K562 (cell line): ENCODE results near the gene GNAL. TPM values are rescaled to one million over a fixed set of nuclear protein-coding genes. Genes with fewer than 3 reads are reported as not detected.

Experiments
- ARID1B ChIP-seq: fragments of 450-650 bp; IDR thresholded peaks from 2 replicates; pipeline ENCODE4 v1.6.1; 2016; ENCODE audit warnings: antibody characterized with exemption, mild to moderate bottlenecking, inconsistent platforms
- ATF1 ChIP-seq, 2 experiments: fragments of 450-650 bp in 1 of 2; IDR thresholded peaks; 2 replicates each; pipeline ENCODE4 v1.6.1; 2016; ENCODE audit warnings: missing compliant biosample characterization in 1 of 2, missing genetic modification characterization in 1 of 2
- CXXC5 ChIP-seq: fragments of 250-450 bp; sonication (Bioruptor Pico); IDR thresholded peaks from 2 replicates; pipeline ENCODE4 v1.8.0; 2022; ENCODE audit warnings: inconsistent platforms, mild to moderate bottlenecking, moderate library complexity
- DPF2 ChIP-seq: fragments of 450-650 bp; IDR thresholded peaks from 2 replicates; pipeline ENCODE4 v1.6.1; 2016
- ELF1 ChIP-seq: fragments of 200-800 bp; sonication (Bioruptor generic); IDR thresholded peaks from 2 replicates; pipeline ENCODE4 v1.6.1; 2016; ENCODE audit warnings: missing genetic modification characterization, missing compliant biosample characterization
- HLTF ChIP-seq: fragments of 450-650 bp; IDR thresholded peaks from 2 replicates; pipeline ENCODE4 v1.6.1; 2016
- HOXB6 ChIP-seq: fragments of 250-450 bp; sonication (Bioruptor Pico); IDR thresholded peaks from 2 replicates; pipeline ENCODE4 v1.5.1; 2022; ENCODE audit warnings: mild to moderate bottlenecking, borderline replicate concordance
- JUND ChIP-seq, 2 experiments: IDR thresholded peaks; 2 replicates in 1 of 2; 3 replicates in 1 of 2; pipeline ENCODE4 v1.6.1; 2011; ENCODE audit warnings: borderline replicate concordance in 2 of 2, low read depth in 2 of 2, low read length in 2 of 2, improper control_type of control experiment in 1 of 2, missing biosample characterization in 1 of 2, missing genetic modification characterization in 1 of 2, missing genetic modification reagents in 1 of 2
- NCOA2 ChIP-seq, 2 experiments: fragments of 450-650 bp; IDR thresholded peaks; 2 replicates each; pipeline ENCODE4 v1.6.1; 2018; ENCODE audit warnings: mild to moderate bottlenecking in 2 of 2, moderate library complexity in 1 of 2; ENCODE audit not compliant: partially characterized antibody in 2 of 2
- NCOR1 ChIP-seq: fragments of 450-650 bp; IDR thresholded peaks from 2 replicates; pipeline ENCODE4 v1.6.1; 2016; ENCODE audit warnings: mild to moderate bottlenecking, moderate library complexity
- NFE2 ChIP-seq: IDR thresholded peaks from 2 replicates; pipeline ENCODE4 v1.6.1; 2014; ENCODE audit warnings: antibody characterized with exemption, low read depth
- PHTF2 ChIP-seq: fragments of 250-450 bp; sonication (Bioruptor Pico); IDR thresholded peaks from 2 replicates; pipeline ENCODE4 v1.5.0; 2021; ENCODE audit warnings: mild to moderate bottlenecking
- POLR2B ChIP-seq: fragments of 450-650 bp; IDR thresholded peaks from 2 replicates; pipeline ENCODE4 v1.6.1; 2018; ENCODE audit warnings: low read depth; ENCODE audit not compliant: partially characterized antibody
- POLR3A ChIP-seq: IDR thresholded peaks from 2 replicates; pipeline ENCODE4 v1.6.1; 2011; ENCODE audit warnings: borderline replicate concordance, mild to moderate bottlenecking, moderate library complexity; ENCODE audit not compliant: insufficient read length, insufficient read depth; ENCODE audit errors: extremely low read depth
- POU5F1 ChIP-seq: fragments of 150-350 bp; IDR thresholded peaks from 2 replicates; pipeline ENCODE4 v1.6.1; 2014; ENCODE audit warnings: borderline replicate concordance, low read length, low read depth, mild to moderate bottlenecking; ENCODE audit not compliant: partially characterized antibody
- RBM15 ChIP-seq: fragments of 200-400 bp; formaldehyde crosslinking; IDR thresholded peaks from 2 replicates; pipeline ENCODE4 v1.6.1; 2018; ENCODE audit warnings: mild to moderate bottlenecking, low read length, moderate library complexity; ENCODE audit not compliant: insufficient read depth
- RBM17 ChIP-seq: fragments of 200-400 bp; formaldehyde crosslinking; IDR thresholded peaks from 2 replicates; pipeline ENCODE4 v1.6.1; 2017; ENCODE audit warnings: low read depth, mild to moderate bottlenecking, low read length, borderline replicate concordance
- SMARCA5 ChIP-seq: fragments of 450-650 bp; IDR thresholded peaks from 2 replicates; pipeline ENCODE4 v1.6.1; 2016
- TAF9B ChIP-seq: fragments of 450-650 bp; IDR thresholded peaks from 2 replicates; pipeline ENCODE4 v1.6.1; 2018; ENCODE audit warnings: mild to moderate bottlenecking; ENCODE audit not compliant: partially characterized antibody
- TCF7L2 ChIP-seq: fragments of 150-350 bp; IDR thresholded peaks from 2 replicates; pipeline ENCODE4 v1.6.1; 2016; ENCODE audit warnings: low read depth, mild to moderate bottlenecking, low read length, moderate library complexity
- ZNF165 ChIP-seq: fragments of 250-450 bp; sonication (Bioruptor Pico); IDR thresholded peaks from 2 replicates; pipeline ENCODE4 v1.4.0; 2020; ENCODE audit warnings: borderline replicate concordance
- polyA plus RNA-seq, 8 experiments: library from polyadenylated mRNA; depleted of rRNA in 4 of 8; stranded (reverse) in 5 of 8; unstranded in 3 of 8; fragments of >200 nt; fragmentation: Nextera tagmentation in 2 of 8; fragmentation: Illumina TruSeq in 1 of 8; extraction: Ambion mirVana in 2 of 8; extraction: Trizol in 1 of 8; gene quantifications; 2 replicates each; pipeline versions ENCODE4 v1.2.1 to v1.2.3, GENCODE V29; 2011 to 2014; ENCODE audit warnings: inconsistent platforms in 1 of 8, missing spikeins in 1 of 8
- total RNA-seq, 7 experiments: library from RNA; depleted of rRNA in 6 of 7; stranded (reverse); fragments of >200 nt in 6 of 7; fragmentation: Illumina TruSeq in 2 of 7; extraction: Trizol in 2 of 7; gene quantifications; 2 replicates each; pipeline versions ENCODE4 v1.2.1 to v1.2.3, GENCODE V29; 2011 to 2021; ENCODE audit warnings: low replicate concordance in 1 of 7
- TF ChIP-seq, protein P1 (sequence below), 2 experiments: IDR thresholded peaks; 2 replicates each; pipeline ENCODE4 v1.6.1; 2012; ENCODE audit warnings: improper control_type of control experiment in 2 of 2, low read depth in 2 of 2, low read length in 2 of 2, borderline replicate concordance in 1 of 2
- TF ChIP-seq, protein P2 (sequence below): fragments of 200-800 bp; sonication (Bioruptor generic); IDR thresholded peaks from 2 replicates; pipeline ENCODE4 v1.6.1; 2017; ENCODE audit warnings: missing genetic modification characterization, missing compliant biosample characterization
- TF ChIP-seq, protein P3 (sequence below): fragments of 250-450 bp; sonication (Bioruptor Pico); IDR thresholded peaks from 2 replicates; pipeline ENCODE4 v1.8.0; 2022; ENCODE audit warnings: inconsistent platforms, mild to moderate bottlenecking, moderate library complexity, borderline replicate concordance

GNAL gene
- total and polyA plus RNA-seq, 9 of the 15 experiments (the other 6 are each of a cell fraction or from before 2014, with no cell fraction given): under 0.01 to 0.10 (median 0.01) TPM; not detected in 5

DNA sequence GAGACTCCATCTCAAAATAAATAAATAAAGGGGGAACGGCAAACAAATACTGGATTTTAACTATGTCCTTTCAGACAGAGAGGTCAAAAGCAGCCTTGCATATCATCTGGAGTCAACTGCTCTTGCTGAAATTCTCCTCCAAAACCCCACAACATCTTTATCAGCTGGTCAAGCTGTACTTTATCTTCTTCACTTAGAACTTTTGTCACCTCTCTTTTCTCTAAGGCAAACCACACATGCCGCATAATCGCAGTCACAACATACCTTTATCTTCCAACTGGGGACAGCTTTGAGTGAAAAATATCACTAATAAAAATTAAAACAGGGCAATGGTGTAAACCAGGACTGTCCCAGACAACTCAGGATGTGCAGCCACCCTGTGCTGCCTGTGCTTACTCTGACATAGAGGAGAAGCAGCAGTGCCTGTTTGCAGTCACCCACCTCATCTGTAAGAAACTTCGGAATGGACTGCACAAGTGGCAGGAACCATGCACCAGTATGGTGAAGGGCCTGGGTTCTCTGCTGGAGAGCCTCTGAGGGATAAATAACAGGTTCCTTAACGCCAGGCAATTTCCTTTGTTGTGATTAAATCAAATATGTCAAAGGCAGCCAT is 212.9 kb downstream of the GNAL start (continued):
- peak; percentile 79 for TF ChIP-seq NCOR1
- TF ChIP-seq ZNF165 (CRISPR knock-in tag): no peak
- TF ChIP-seq ARID1B: peak; percentile 75
- no peak for TF ChIP-seq HOXB6
- no peak for TF ChIP-seq ELF1 (tag)
- TF ChIP-seq ATF1 (CRISPR knock-in tag; IDR thresholded peaks at IDR 0.05): no peak
- no peak for TF ChIP-seq ATF1 (tag; IDR thresholded peaks at IDR 0.05)
- TF ChIP-seq PHTF2 (CRISPR knock-in tag): no peak
- TF ChIP-seq, protein P1, sequence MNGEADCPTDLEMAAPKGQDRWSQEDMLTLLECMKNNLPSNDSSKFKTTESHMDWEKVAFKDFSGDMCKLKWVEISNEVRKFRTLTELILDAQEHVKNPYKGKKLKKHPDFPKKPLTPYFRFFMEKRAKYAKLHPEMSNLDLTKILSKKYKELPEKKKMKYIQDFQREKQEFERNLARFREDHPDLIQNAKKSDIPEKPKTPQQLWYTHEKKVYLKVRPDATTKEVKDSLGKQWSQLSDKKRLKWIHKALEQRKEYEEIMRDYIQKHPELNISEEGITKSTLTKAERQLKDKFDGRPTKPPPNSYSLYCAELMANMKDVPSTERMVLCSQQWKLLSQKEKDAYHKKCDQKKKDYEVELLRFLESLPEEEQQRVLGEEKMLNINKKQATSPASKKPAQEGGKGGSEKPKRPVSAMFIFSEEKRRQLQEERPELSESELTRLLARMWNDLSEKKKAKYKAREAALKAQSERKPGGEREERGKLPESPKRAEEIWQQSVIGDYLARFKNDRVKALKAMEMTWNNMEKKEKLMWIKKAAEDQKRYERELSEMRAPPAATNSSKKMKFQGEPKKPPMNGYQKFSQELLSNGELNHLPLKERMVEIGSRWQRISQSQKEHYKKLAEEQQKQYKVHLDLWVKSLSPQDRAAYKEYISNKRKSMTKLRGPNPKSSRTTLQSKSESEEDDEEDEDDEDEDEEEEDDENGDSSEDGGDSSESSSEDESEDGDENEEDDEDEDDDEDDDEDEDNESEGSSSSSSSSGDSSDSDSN (IDR thresholded peaks at IDR 0.05; ENCODE audit: borderline replicate concordance in 1 of 2, low read depth in 2 of 2, low read length in 2 of 2): no peak
- no peak for TF ChIP-seq SMARCA5
- no peak for TF ChIP-seq JUND (IDR thresholded peaks at IDR 0.05; ENCODE audit: borderline replicate concordance, low read depth, low read length)
- no peak for TF ChIP-seq JUND (tag; IDR thresholded peaks at IDR 0.05; ENCODE audit: borderline replicate concordance, low read depth, low read length)
- TF ChIP-seq, protein P2, sequence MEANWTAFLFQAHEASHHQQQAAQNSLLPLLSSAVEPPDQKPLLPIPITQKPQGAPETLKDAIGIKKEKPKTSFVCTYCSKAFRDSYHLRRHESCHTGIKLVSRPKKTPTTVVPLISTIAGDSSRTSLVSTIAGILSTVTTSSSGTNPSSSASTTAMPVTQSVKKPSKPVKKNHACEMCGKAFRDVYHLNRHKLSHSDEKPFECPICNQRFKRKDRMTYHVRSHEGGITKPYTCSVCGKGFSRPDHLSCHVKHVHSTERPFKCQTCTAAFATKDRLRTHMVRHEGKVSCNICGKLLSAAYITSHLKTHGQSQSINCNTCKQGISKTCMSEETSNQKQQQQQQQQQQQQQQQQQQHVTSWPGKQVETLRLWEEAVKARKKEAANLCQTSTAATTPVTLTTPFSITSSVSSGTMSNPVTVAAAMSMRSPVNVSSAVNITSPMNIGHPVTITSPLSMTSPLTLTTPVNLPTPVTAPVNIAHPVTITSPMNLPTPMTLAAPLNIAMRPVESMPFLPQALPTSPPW: no peak
- TF ChIP-seq POU5F1: no peak
- no peak for TF ChIP-seq NCOA2 (IDR thresholded peaks at IDR 0.05; ENCODE audit: partially characterized antibody in 2 of 2)
- no peak for TF ChIP-seq RBM15
- no peak for TF ChIP-seq POLR3A
- TF ChIP-seq, protein P3, sequence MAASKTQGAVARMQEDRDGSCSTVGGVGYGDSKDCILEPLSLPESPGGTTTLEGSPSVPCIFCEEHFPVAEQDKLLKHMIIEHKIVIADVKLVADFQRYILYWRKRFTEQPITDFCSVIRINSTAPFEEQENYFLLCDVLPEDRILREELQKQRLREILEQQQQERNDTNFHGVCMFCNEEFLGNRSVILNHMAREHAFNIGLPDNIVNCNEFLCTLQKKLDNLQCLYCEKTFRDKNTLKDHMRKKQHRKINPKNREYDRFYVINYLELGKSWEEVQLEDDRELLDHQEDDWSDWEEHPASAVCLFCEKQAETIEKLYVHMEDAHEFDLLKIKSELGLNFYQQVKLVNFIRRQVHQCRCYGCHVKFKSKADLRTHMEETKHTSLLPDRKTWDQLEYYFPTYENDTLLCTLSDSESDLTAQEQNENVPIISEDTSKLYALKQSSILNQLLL (CRISPR knock-in tag): no peak
- TF ChIP-seq NFE2: no peak
- TF ChIP-seq DPF2: peak; percentile 56; the same call in 1 of the 2 replicates
- no peak for TF ChIP-seq HLTF
- TF ChIP-seq TCF7L2: no peak
- TF ChIP-seq CXXC5 (CRISPR knock-in tag): 0 out of 2 replicates have a peak, but pooled peaks have one; percentile 13
- TF ChIP-seq POLR2B: no peak
- no peak for TF ChIP-seq RBM17
- TF ChIP-seq TAF9B: no peak
